IMR-90 (cell line): ENCODE measurements around the gene CCDC184.
"Not testable (repeated sequence)": the region's sequence is repeated elsewhere in the genome, so short reads cannot be mapped to it uniquely, and the experiment has no call there.

Source experiments
- BHLHE40 ChIP-seq: fragments of 150-350 bp; IDR thresholded peaks from 2 replicates; pipeline ENCODE4 v1.6.1; 2016; ENCODE audit warnings: mild to moderate bottlenecking, low read depth, low read length
- NFE2L2 ChIP-seq: fragments of 150-350 bp; IDR thresholded peaks from 2 replicates; pipeline ENCODE4 v1.6.1; 2016; ENCODE audit warnings: low read depth, mild to moderate bottlenecking, low read length
- POLR2A ChIP-seq: IDR thresholded peaks from 2 replicates; pipeline ENCODE4 v1.6.1; 2012; ENCODE audit warnings: mild to moderate bottlenecking, low read depth, low read length
- RCOR1 ChIP-seq: IDR thresholded peaks from 2 replicates; pipeline ENCODE4 v1.6.1; 2012; ENCODE audit warnings: mild to moderate bottlenecking, low read length, improper control_type of control experiment; ENCODE audit not compliant: insufficient replicate concordance
- RFX5 ChIP-seq: IDR thresholded peaks from 2 replicates; pipeline ENCODE4 v1.8.0; 2012; ENCODE audit warnings: low read depth, mild to moderate bottlenecking, low read length, moderate library complexity
- TF ChIP-seq, protein P1 (sequence below): conservative IDR thresholded peaks from 2 replicates; pipeline ENCODE4 v1.5.1; 2012; ENCODE audit warnings: mild to moderate bottlenecking, low read depth, low read length, improper control_type of control experiment

DNA sequence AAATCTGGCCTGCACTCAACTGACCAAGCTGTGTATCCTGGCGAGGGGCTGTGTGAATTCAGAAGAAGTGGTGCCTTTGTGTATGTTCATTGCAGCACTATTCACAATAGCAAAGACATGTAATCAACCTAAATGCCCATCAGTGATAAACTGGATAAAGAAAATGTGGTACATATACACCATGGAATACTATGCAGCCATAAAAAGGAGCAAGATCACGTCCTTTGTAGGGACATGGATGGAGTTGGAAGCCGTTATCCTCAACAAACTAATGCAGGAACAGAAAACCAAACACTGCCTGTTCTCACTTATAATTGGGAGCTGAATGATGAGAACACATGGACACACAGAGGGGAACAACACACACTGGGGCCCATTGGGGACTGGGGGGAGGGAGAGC, 41.1 kb downstream of the CCDC184 start:
- TF ChIP-seq, protein P1, sequence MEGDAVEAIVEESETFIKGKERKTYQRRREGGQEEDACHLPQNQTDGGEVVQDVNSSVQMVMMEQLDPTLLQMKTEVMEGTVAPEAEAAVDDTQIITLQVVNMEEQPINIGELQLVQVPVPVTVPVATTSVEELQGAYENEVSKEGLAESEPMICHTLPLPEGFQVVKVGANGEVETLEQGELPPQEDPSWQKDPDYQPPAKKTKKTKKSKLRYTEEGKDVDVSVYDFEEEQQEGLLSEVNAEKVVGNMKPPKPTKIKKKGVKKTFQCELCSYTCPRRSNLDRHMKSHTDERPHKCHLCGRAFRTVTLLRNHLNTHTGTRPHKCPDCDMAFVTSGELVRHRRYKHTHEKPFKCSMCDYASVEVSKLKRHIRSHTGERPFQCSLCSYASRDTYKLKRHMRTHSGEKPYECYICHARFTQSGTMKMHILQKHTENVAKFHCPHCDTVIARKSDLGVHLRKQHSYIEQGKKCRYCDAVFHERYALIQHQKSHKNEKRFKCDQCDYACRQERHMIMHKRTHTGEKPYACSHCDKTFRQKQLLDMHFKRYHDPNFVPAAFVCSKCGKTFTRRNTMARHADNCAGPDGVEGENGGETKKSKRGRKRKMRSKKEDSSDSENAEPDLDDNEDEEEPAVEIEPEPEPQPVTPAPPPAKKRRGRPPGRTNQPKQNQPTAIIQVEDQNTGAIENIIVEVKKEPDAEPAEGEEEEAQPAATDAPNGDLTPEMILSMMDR, result not testable (repeated sequence)
- TF ChIP-seq RCOR1, POLR2A, NFE2L2, BHLHE40, RFX5: not testable (repeated sequence)
